ENCODE measurements around the gene HPSE2.

Gene HPSE2

GRCh38 chr10:99235658-99236626, at the start of gene HPSE2:
Gene HPSE2 (minus strand): TSS chr10:99235852.
- H3K4me3 ChIP-seq (ENCODE audit: low read depth in 1 of 2, low read length in 2 of 2) = no peak within 1 kb of the TSS
- no peaks in the 10 kb centered on the region for H4K20me1 ChIP-seq (ENCODE audit: insufficient read depth, low read length)
- H3K9me3 ChIP-seq (ENCODE audit: insufficient read depth, low read length, severe bottlenecking) = no peaks in the 10 kb centered on the region
- no peaks in the 10 kb centered on the region for H3K79me2 ChIP-seq (ENCODE audit: insufficient read depth, low read length)
- no peak within 1 kb of the TSS for H3K9ac ChIP-seq (ENCODE audit: low read depth, low read length)
- H3K27ac ChIP-seq (ENCODE audit: low read length) = no peak within 1 kb of the TSS
- no peak for ATAC-seq (ENCODE audit: insufficient read depth, low read depth)
- DNase-seq = no peak
- no peak for TF ChIP-seq EZH2 (IDR thresholded peaks at IDR 0.05; ENCODE audit: borderline replicate concordance, low read depth, low read length, severe bottlenecking)
- TF ChIP-seq CTCF (IDR thresholded peaks at IDR 0.05; ENCODE audit: borderline replicate concordance, extremely low read depth, low read length, poor library complexity, severe bottlenecking) = no peak
- no peaks in the 10 kb centered on the region for H3K4me1 ChIP-seq (ENCODE audit: insufficient read depth, low read length)
- H3K4me2 ChIP-seq (ENCODE audit: insufficient read depth, low read length) = no peak within 1 kb of the TSS
- H3K36me3 ChIP-seq (ENCODE audit: insufficient read depth, low read length) = no peaks in the 10 kb centered on the region
- no peak within 1 kb of the TSS for H2AFZ ChIP-seq (ENCODE audit: low read depth, low read length)
- H3K27me3 ChIP-seq (ENCODE audit: insufficient read depth, low read length, poor library complexity) = no peaks in the 10 kb centered on the region

- no peak overlapping the region for H3K9ac ChIP-seq (ENCODE audit: low read depth, low read length)
- peaks cover 7% of the 10 kb centered on the region for H3K9me3 ChIP-seq (ENCODE audit: insufficient read depth, low read length, severe bottlenecking)
- H3K79me2 ChIP-seq (ENCODE audit: insufficient read depth, low read length) = no peaks in the 10 kb centered on the region
- no peaks in the 10 kb centered on the region for H3K36me3 ChIP-seq (ENCODE audit: insufficient read depth, low read length)
- H2AFZ ChIP-seq (ENCODE audit: low read depth, low read length) = no peak overlapping the region
- no peak overlapping the region for H3K4me2 ChIP-seq (ENCODE audit: insufficient read depth, low read length)
- ATAC-seq (ENCODE audit: insufficient read depth, low read depth) (no peak), DNase-seq (no peak)
- no peaks in the 10 kb centered on the region for H4K20me1 ChIP-seq (ENCODE audit: insufficient read depth, low read length)
- peaks cover 14% of the 10 kb centered on the region for H3K27me3 ChIP-seq (ENCODE audit: insufficient read depth, low read length, poor library complexity)
- H3K4me1 ChIP-seq (ENCODE audit: insufficient read depth, low read length) = no peaks in the 10 kb centered on the region
- no peak overlapping the region for H3K4me3 ChIP-seq (ENCODE audit: low read depth in 1 of 2, low read length in 2 of 2)
- H3K27ac ChIP-seq (ENCODE audit: low read length) = no peak overlapping the region
- no peak for TF ChIP-seq EZH2 (IDR thresholded peaks at IDR 0.05; ENCODE audit: borderline replicate concordance, low read depth, low read length, severe bottlenecking)
- no peak for TF ChIP-seq CTCF (IDR thresholded peaks at IDR 0.05; ENCODE audit: borderline replicate concordance, extremely low read depth, low read length, poor library complexity, severe bottlenecking)
Observed at GRCh38 chr10:99280472-99280871, 44.8 kb upstream of the HPSE2 start.

- H3K79me2 ChIP-seq (ENCODE audit: insufficient read depth, low read length) = no peaks in the 10 kb centered on the region
- H3K4me3 ChIP-seq (ENCODE audit: low read depth in 1 of 2, low read length in 2 of 2) = no peak overlapping the region
- H3K27ac ChIP-seq (ENCODE audit: low read length) = no peak overlapping the region
- H2AFZ ChIP-seq (ENCODE audit: low read depth, low read length) = no peak overlapping the region
- H3K9me3 ChIP-seq (ENCODE audit: insufficient read depth, low read length, severe bottlenecking) = peaks cover 7% of the 10 kb centered on the region
- no peak overlapping the region for H3K4me2 ChIP-seq (ENCODE audit: insufficient read depth, low read length)
- no peak for ATAC-seq (ENCODE audit: insufficient read depth, low read depth)
- H4K20me1 ChIP-seq (ENCODE audit: insufficient read depth, low read length) = no peaks in the 10 kb centered on the region
- no peak for DNase-seq
- H3K27me3 ChIP-seq (ENCODE audit: insufficient read depth, low read length, poor library complexity) = peaks cover 14% of the 10 kb centered on the region
- H3K36me3 ChIP-seq (ENCODE audit: insufficient read depth, low read length) = no peaks in the 10 kb centered on the region
- no peak overlapping the region for H3K9ac ChIP-seq (ENCODE audit: low read depth, low read length)
- no peaks in the 10 kb centered on the region for H3K4me1 ChIP-seq (ENCODE audit: insufficient read depth, low read length)
- TF ChIP-seq EZH2 (IDR thresholded peaks at IDR 0.05; ENCODE audit: borderline replicate concordance, low read depth, low read length, severe bottlenecking) (no peak), CTCF (IDR thresholded peaks at IDR 0.05; ENCODE audit: borderline replicate concordance, extremely low read depth, low read length, poor library complexity, severe bottlenecking) (no peak)
Observed at GRCh38 chr10:99279626-99280111, 44.0 kb upstream of the HPSE2 start.

All from DND-41 (cell line).